ENCODE measurements around the gene HCRT. TPM values are rescaled to one million over a fixed set of nuclear protein-coding genes. Genes with fewer than 3 reads are reported as not detected.
"Not testable (repeated sequence)": the region's sequence is repeated elsewhere in the genome, so short reads cannot be mapped to it uniquely, and the experiment has no call there.

HCRT gene
- polyA plus RNA-seq, 1 donor = 0.13 TPM

DNA sequence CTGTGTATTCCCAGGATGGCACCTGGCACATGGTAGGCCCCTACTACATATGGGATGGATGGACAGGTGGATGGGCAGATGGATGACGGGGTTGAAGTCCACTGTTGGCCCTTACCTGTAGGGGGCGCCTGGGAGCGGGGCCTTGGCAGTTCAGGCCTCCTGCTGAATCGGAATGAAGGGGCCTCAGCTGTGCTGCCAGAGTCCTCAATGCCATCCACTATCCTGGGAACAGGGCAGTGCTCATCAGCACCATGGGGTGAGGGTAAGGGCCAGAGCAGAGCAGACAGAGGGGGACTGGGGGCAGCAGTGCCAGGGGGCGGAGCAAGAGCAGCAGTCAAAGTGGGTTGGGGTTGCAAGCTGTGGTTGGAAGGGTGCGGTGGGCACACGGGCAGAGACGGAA, 22.1 kb downstream of the HCRT start:
- H3K9me3 ChIP-seq (ENCODE audit: control insufficient read depth, low read depth, low read length) = no peaks in the 10 kb centered on the region
- no peak for DNase-seq
- H3K27me3 ChIP-seq (ENCODE audit: control insufficient read depth, insufficient read depth, low read length) = no peaks in the 10 kb centered on the region
- WGBS (ENCODE audit: insufficient coverage, low lambda C conversion rate) = no CpG with 5 or more reads among the region's 8 CpGs
- H3K4me1 ChIP-seq (ENCODE audit: control insufficient read depth, insufficient read depth, low read length) = no peaks in the 10 kb centered on the region
- H3K27ac ChIP-seq (ENCODE audit: low read length) = no peak overlapping the region
- H3K36me3 ChIP-seq (ENCODE audit: control insufficient read depth, insufficient read depth, low read length) = no peaks in the 10 kb centered on the region
- no peak overlapping the region for H3K4me3 ChIP-seq (ENCODE audit: low read length)

DNA sequence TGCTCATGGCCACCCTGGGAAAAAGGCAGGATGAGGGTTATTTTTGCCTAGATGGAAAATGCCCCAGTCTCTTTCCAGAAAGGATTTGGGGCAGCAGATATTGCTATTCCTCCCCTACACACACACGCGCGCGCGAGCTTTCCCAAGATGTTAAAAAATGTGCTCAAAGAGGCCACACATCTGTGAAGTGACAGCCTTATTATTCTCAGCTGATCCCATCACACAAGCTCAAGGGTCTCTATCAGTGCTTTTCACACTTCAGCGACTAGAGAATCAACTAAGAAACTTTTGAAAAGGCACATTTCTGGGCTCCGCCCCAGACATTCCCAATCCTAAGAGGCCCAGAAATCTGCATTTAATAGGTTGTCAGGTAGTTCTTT, 24.7 kb downstream of the HCRT start:
- 100% methylated on average over 1 of the region's 7 CpGs for WGBS (ENCODE audit: insufficient coverage, low lambda C conversion rate)
- Histone ChIP-seq H3K9me3 (ENCODE audit: control insufficient read depth, low read depth, low read length) (no peaks in the 10 kb centered on the region), H3K4me1 (ENCODE audit: control insufficient read depth, insufficient read depth, low read length) (no peaks in the 10 kb centered on the region), H3K27ac (ENCODE audit: low read length) (no peak overlapping the region), H3K36me3 (ENCODE audit: control insufficient read depth, insufficient read depth, low read length) (no peaks in the 10 kb centered on the region), H3K4me3 (ENCODE audit: low read length) (no peak overlapping the region), H3K27me3 (ENCODE audit: control insufficient read depth, insufficient read depth, low read length) (no peaks in the 10 kb centered on the region)
- no peak for DNase-seq

GRCh38 chr17:42159796-42160530, 25.3 kb downstream of the HCRT start:
- Histone ChIP-seq H3K36me3 (ENCODE audit: control insufficient read depth, insufficient read depth, low read length) (no peaks in the 10 kb centered on the region), H3K4me1 (ENCODE audit: control insufficient read depth, insufficient read depth, low read length) (no peaks in the 10 kb centered on the region), H3K4me3 (ENCODE audit: low read length) (no peak overlapping the region), H3K9me3 (ENCODE audit: control insufficient read depth, low read depth, low read length) (no peaks in the 10 kb centered on the region), H3K27me3 (ENCODE audit: control insufficient read depth, insufficient read depth, low read length) (no peaks in the 10 kb centered on the region), H3K27ac (ENCODE audit: low read length) (no peak overlapping the region)
- no CpG with 5 or more reads among the region's 14 CpGs for WGBS (ENCODE audit: insufficient coverage, low lambda C conversion rate)
- DNase-seq = no peak

- no peak for DNase-seq
- no CpG with 5 or more reads among the region's 17 CpGs for WGBS (ENCODE audit: insufficient coverage, low lambda C conversion rate)
- Histone ChIP-seq H3K36me3 (ENCODE audit: control insufficient read depth, insufficient read depth, low read length) (peaks cover 9% of the 10 kb centered on the region), H3K27me3 (ENCODE audit: control insufficient read depth, insufficient read depth, low read length) (no peaks in the 10 kb centered on the region), H3K4me3 (ENCODE audit: low read length) (peak overlapping the region; percentile 98), H3K27ac (ENCODE audit: low read length) (no peak overlapping the region), H3K9me3 (ENCODE audit: control insufficient read depth, low read depth, low read length) (no peaks in the 10 kb centered on the region), H3K4me1 (ENCODE audit: control insufficient read depth, insufficient read depth, low read length) (peaks cover 15% of the 10 kb centered on the region)
Observed at GRCh38 chr17:42155614-42156045, 29.6 kb downstream of the HCRT start.

DNA sequence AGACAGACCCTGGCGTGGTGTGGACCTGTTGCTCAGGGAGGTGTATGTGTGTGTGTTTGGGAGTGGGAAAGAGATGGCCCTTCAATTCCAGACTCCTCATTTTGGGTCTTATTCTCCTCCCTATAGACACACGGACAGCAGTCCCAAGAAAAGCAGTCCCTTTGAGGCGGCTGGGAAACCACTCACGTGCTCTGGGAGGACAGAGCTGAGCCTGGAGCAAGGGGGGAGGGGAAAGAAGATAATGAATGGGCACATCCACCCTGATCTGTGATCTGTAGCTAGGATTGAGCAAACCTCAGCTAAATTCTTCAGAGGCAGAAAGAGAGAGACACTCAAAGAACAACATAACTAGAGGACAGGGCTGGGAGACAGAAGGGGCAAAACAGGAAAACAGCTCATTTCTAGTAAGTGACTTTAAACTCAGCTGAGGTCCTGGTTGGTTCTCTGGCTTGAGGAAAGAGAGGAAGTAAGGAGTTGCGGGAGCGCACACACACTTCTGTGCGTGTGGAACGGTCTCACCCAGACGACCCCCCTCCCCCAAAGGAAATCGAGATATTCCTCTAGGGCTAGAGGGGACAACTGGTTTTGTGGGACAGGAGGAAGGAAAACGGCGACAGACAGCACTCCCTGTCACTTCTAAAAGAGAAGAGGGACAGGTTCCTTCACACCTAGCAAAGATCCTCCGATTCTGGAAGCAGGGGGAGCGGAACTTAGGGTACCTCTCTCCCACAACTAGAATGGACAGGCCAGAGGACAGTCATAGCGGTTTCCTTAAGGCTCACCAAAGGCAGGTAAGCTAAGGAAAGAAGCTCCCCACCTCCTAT, 31.1 kb downstream of the HCRT start:
- H3K27ac ChIP-seq (ENCODE audit: low read length) = peak overlapping the region; percentile 74
- peaks cover 15% of the 10 kb centered on the region for H3K4me1 ChIP-seq (ENCODE audit: control insufficient read depth, insufficient read depth, low read length)
- H3K4me3 ChIP-seq (ENCODE audit: low read length) = peak overlapping the region; percentile 98
- H3K27me3 ChIP-seq (ENCODE audit: control insufficient read depth, insufficient read depth, low read length) = no peaks in the 10 kb centered on the region
- peak; percentile 49 to 75 for DNase-seq
- H3K9me3 ChIP-seq (ENCODE audit: control insufficient read depth, low read depth, low read length) = no peaks in the 10 kb centered on the region
- WGBS (ENCODE audit: insufficient coverage, low lambda C conversion rate) = no CpG with 5 or more reads among the region's 15 CpGs
- peaks cover 12% of the 10 kb centered on the region for H3K36me3 ChIP-seq (ENCODE audit: control insufficient read depth, insufficient read depth, low read length)

GRCh38 chr17:42146911-42147607, 38.2 kb downstream of the HCRT start:
- Histone ChIP-seq H3K9me3 (ENCODE audit: control insufficient read depth, low read depth, low read length) (no peaks in the 10 kb centered on the region), H3K4me3 (ENCODE audit: low read length) (no peak overlapping the region), H3K27ac (ENCODE audit: low read length) (no peak overlapping the region), H3K27me3 (ENCODE audit: control insufficient read depth, insufficient read depth, low read length) (no peaks in the 10 kb centered on the region), H3K36me3 (ENCODE audit: control insufficient read depth, insufficient read depth, low read length) (peaks cover 43% of the 10 kb centered on the region), H3K4me1 (ENCODE audit: control insufficient read depth, insufficient read depth, low read length) (peaks cover 4% of the 10 kb centered on the region)
- no peak for DNase-seq
- WGBS (ENCODE audit: insufficient coverage, low lambda C conversion rate) = 79% methylated on average over 5 of the region's 13 CpGs

- H3K4me1 ChIP-seq (ENCODE audit: control insufficient read depth, insufficient read depth, low read length); H3K4me3 ChIP-seq (ENCODE audit: low read length); H3K27me3 ChIP-seq (ENCODE audit: control insufficient read depth, insufficient read depth, low read length); H3K9me3 ChIP-seq (ENCODE audit: control insufficient read depth, low read depth, low read length); H3K27ac ChIP-seq (ENCODE audit: low read length); DNase-seq: not testable (repeated sequence)
- peaks cover 43% of the 10 kb centered on the region for H3K36me3 ChIP-seq (ENCODE audit: control insufficient read depth, insufficient read depth, low read length)
- WGBS (ENCODE audit: insufficient coverage, low lambda C conversion rate) = 60% methylated on average over 1 of the region's 4 CpGs
Observed at GRCh38 chr17:42143138-42143537, 42.1 kb downstream of the HCRT start.

DNA sequence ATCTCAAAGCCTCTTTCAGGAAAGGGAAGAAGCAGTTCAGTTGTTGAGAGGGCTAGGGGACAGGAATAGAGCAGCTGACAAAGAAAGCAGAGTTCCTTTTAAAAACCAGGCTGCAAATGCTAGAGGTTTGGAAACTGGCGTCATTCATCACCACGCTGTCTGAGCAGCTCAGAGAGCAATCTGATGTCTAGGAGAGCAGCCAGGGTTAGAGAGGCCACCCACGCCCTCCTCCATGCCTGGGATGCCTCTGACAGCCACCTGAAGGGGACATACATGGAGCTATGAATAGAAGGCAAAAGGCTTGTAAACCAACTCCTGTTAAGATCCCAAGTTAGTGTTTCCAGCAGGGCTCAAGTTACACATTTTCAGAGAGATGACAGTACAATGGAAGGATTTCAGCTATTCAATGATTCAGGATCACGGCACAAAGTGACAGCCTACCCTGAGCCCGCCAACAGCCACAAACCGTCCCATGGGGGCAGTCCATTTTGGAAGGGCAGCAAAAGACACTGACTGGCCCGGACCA, 42.8 kb downstream of the HCRT start:
- peaks cover 12% of the 10 kb centered on the region for H3K4me1 ChIP-seq (ENCODE audit: control insufficient read depth, insufficient read depth, low read length)
- H3K27me3 ChIP-seq (ENCODE audit: control insufficient read depth, insufficient read depth, low read length) = no peaks in the 10 kb centered on the region
- H3K36me3 ChIP-seq (ENCODE audit: control insufficient read depth, insufficient read depth, low read length) = peaks cover 43% of the 10 kb centered on the region
- no CpG with 5 or more reads among the region's 7 CpGs for WGBS (ENCODE audit: insufficient coverage, low lambda C conversion rate)
- no peak overlapping the region for H3K4me3 ChIP-seq (ENCODE audit: low read length)
- H3K27ac ChIP-seq (ENCODE audit: low read length) = no peak overlapping the region
- no peaks in the 10 kb centered on the region for H3K9me3 ChIP-seq (ENCODE audit: control insufficient read depth, low read depth, low read length)
- DNase-seq = no peak

GRCh38 chr17:42141382-42141781, 43.9 kb downstream of the HCRT start:
- no CpG with 5 or more reads among the region's 8 CpGs for WGBS (ENCODE audit: insufficient coverage, low lambda C conversion rate)
- Histone ChIP-seq H3K27me3 (ENCODE audit: control insufficient read depth, insufficient read depth, low read length) (no peaks in the 10 kb centered on the region), H3K36me3 (ENCODE audit: control insufficient read depth, insufficient read depth, low read length) (peaks cover 40% of the 10 kb centered on the region), H3K4me3 (ENCODE audit: low read length) (no peak overlapping the region), H3K4me1 (ENCODE audit: control insufficient read depth, insufficient read depth, low read length) (peaks cover 17% of the 10 kb centered on the region), H3K27ac (ENCODE audit: low read length) (no peak overlapping the region), H3K9me3 (ENCODE audit: control insufficient read depth, low read depth, low read length) (no peaks in the 10 kb centered on the region)
- DNase-seq = no peak

- peaks cover 21% of the 10 kb centered on the region for H3K4me1 ChIP-seq (ENCODE audit: control insufficient read depth, insufficient read depth, low read length)
- WGBS (ENCODE audit: insufficient coverage, low lambda C conversion rate) = no CpG with 5 or more reads among the region's 7 CpGs
- not testable (repeated sequence) for H3K4me3 ChIP-seq (ENCODE audit: low read length); H3K9me3 ChIP-seq (ENCODE audit: control insufficient read depth, low read depth, low read length); H3K27me3 ChIP-seq (ENCODE audit: control insufficient read depth, insufficient read depth, low read length); H3K27ac ChIP-seq (ENCODE audit: low read length); DNase-seq
- peaks cover 40% of the 10 kb centered on the region for H3K36me3 ChIP-seq (ENCODE audit: control insufficient read depth, insufficient read depth, low read length)
Observed at GRCh38 chr17:42140690-42141089, 44.6 kb downstream of the HCRT start.

Data from large intestine (tissue), 3 donors.